HepG2 (cell line): ENCODE data around the gene CD207.

Experiments
- CHD2 ChIP-seq: IDR thresholded peaks from 2 replicates; pipeline ENCODE4 v1.6.1; 2011; ENCODE audit warnings: low read depth, low read length, improper control_type of control experiment
- HDAC2 ChIP-seq: sonication (generic); formaldehyde crosslinking; IDR thresholded peaks from 2 replicates; pipeline ENCODE4 v1.4.0; 2020; ENCODE audit warnings: missing genetic modification reagents
- JUND ChIP-seq: sonication (generic); formaldehyde crosslinking; IDR thresholded peaks from 2 replicates; pipeline ENCODE4 v1.8.0; 2022; ENCODE audit warnings: mild to moderate bottlenecking, missing genetic modification reagents
- PHF21A ChIP-seq: sonication (generic); formaldehyde crosslinking; IDR thresholded peaks from 2 replicates; pipeline ENCODE4 v1.5.0; 2020; ENCODE audit warnings: mild to moderate bottlenecking, missing genetic modification reagents
- TF ChIP-seq, protein P1 (sequence below): sonication (generic); formaldehyde crosslinking; IDR thresholded peaks from 2 replicates; pipeline ENCODE4 v1.5.0; 2020; ENCODE audit warnings: mild to moderate bottlenecking, missing genetic modification reagents, moderate library complexity
- TF ChIP-seq, protein P2 (sequence below): sonication (generic); formaldehyde crosslinking; IDR thresholded peaks from 2 replicates; pipeline ENCODE4 v1.9.0; 2022; ENCODE audit warnings: missing genetic modification reagents, mild to moderate bottlenecking, borderline replicate concordance
- TF ChIP-seq, protein P3 (sequence below): sonication (generic); formaldehyde crosslinking; IDR thresholded peaks from 2 replicates; pipeline ENCODE4; 2020; ENCODE audit warnings: missing genetic modification reagents, mild to moderate bottlenecking, borderline replicate concordance

DNA sequence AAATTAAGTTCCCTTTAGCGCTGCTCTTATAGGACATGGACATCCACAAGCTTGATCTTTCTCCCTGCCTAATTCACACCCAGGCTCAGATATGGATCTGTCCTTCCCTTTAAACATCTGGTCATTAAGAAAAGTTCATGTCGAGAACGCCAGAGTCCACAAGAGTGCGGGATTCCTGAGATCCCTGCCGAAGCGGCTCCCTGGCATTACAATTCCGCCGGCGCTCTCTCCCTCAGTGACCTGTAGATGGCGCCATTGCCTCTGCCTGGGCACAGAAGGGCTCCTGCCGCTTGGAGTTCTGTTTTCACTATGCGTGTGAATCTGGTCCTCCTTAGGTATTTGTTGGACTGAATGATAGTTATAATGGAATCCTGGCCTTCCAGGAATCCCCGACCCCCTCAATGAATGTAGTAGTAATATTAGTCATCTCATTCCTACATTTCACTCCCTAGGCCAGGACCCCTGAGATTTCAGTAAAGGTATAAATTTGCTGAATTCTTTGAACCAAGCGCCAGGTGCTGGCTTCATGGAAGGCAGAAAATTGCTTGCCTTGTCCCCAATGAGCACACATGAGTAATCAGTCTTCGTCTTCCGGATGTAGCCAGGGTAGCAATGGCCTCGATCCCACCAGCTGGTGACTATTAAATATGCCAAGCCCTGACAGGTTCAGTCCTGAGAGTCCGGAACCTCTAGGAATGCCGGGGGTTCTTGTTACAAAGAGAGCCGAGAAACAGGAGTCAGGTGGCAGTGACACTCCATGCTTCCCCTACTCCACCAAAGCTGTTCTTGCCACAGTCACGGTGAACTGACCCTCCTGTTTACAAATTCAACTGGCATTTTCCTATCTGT is 26.4 kb upstream of the CD207 start:
- TF ChIP-seq JUND (CRISPR knock-in tag), result no peak
- no peak for TF ChIP-seq CHD2
- TF ChIP-seq, protein P1, sequence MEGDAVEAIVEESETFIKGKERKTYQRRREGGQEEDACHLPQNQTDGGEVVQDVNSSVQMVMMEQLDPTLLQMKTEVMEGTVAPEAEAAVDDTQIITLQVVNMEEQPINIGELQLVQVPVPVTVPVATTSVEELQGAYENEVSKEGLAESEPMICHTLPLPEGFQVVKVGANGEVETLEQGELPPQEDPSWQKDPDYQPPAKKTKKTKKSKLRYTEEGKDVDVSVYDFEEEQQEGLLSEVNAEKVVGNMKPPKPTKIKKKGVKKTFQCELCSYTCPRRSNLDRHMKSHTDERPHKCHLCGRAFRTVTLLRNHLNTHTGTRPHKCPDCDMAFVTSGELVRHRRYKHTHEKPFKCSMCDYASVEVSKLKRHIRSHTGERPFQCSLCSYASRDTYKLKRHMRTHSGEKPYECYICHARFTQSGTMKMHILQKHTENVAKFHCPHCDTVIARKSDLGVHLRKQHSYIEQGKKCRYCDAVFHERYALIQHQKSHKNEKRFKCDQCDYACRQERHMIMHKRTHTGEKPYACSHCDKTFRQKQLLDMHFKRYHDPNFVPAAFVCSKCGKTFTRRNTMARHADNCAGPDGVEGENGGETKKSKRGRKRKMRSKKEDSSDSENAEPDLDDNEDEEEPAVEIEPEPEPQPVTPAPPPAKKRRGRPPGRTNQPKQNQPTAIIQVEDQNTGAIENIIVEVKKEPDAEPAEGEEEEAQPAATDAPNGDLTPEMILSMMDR (CRISPR knock-in tag), result peak; percentile 97
- TF ChIP-seq, protein P2, sequence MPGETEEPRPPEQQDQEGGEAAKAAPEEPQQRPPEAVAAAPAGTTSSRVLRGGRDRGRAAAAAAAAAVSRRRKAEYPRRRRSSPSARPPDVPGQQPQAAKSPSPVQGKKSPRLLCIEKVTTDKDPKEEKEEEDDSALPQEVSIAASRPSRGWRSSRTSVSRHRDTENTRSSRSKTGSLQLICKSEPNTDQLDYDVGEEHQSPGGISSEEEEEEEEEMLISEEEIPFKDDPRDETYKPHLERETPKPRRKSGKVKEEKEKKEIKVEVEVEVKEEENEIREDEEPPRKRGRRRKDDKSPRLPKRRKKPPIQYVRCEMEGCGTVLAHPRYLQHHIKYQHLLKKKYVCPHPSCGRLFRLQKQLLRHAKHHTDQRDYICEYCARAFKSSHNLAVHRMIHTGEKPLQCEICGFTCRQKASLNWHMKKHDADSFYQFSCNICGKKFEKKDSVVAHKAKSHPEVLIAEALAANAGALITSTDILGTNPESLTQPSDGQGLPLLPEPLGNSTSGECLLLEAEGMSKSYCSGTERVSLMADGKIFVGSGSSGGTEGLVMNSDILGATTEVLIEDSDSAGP, result peak; percentile 55
- TF ChIP-seq, protein P3, sequence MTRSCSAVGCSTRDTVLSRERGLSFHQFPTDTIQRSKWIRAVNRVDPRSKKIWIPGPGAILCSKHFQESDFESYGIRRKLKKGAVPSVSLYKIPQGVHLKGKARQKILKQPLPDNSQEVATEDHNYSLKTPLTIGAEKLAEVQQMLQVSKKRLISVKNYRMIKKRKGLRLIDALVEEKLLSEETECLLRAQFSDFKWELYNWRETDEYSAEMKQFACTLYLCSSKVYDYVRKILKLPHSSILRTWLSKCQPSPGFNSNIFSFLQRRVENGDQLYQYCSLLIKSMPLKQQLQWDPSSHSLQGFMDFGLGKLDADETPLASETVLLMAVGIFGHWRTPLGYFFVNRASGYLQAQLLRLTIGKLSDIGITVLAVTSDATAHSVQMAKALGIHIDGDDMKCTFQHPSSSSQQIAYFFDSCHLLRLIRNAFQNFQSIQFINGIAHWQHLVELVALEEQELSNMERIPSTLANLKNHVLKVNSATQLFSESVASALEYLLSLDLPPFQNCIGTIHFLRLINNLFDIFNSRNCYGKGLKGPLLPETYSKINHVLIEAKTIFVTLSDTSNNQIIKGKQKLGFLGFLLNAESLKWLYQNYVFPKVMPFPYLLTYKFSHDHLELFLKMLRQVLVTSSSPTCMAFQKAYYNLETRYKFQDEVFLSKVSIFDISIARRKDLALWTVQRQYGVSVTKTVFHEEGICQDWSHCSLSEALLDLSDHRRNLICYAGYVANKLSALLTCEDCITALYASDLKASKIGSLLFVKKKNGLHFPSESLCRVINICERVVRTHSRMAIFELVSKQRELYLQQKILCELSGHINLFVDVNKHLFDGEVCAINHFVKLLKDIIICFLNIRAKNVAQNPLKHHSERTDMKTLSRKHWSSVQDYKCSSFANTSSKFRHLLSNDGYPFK (CRISPR knock-in tag), result no peak
- peak; percentile 47; the same call in 1 of the 2 replicates for TF ChIP-seq PHF21A (CRISPR knock-in tag)
- no peak for TF ChIP-seq HDAC2 (CRISPR knock-in tag)
